ENCODE measurements around the gene BCAS3.
"Not testable (repeated sequence)": the region's sequence is repeated elsewhere in the genome, so short reads cannot be mapped to it uniquely, and the experiment has no call there.

Gene BCAS3

DNA sequence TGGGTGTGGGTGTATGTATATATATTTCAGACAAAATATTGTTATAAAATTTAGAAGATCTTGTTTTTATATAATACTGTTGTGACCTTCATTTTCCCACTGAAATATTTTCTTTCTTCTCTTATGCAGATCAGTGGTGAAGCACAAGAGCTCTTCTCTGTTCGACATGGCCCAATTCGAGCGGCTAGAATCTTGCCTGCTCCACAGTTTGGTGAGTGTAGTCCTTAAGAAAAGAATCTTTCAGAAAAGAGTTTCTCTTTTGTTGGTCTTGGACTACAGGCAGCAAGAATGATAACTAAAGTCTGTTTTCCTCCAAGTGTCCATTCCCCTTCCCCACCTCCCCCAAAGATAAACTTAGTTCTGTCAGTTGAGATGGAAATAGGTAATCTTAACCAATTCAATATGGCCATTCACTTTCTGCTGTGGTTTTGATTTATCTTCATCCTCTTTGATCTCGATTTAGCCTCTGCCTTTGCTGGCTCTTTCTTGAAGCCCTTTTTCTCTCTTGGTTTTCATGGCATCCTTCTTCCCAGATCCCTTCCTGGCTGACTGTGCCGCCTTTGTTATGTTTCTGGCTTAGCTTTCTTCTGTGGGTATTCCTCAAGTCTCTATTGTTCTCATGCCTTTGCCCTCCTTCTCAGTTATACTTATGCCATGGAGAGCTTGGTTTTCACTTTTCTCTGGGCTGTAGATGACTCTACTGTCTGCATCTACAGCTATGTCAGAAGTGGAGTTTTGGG is 69.6 kb downstream of the BCAS3 start:
- no peak for DNase-seq (ENCODE audit: low spot score)

- DNase-seq (ENCODE audit: low spot score) = no peak
Observed at GRCh38 chr17:60748204-60748603, 70.6 kb downstream of the BCAS3 start.

- no peak for DNase-seq (ENCODE audit: low spot score)
Observed at GRCh38 chr17:60749050-60749449, 71.4 kb downstream of the BCAS3 start.

GRCh38 chr17:60749708-60750107 is 72.1 kb downstream of the BCAS3 start:
- no peak for DNase-seq (ENCODE audit: low spot score)

DNA sequence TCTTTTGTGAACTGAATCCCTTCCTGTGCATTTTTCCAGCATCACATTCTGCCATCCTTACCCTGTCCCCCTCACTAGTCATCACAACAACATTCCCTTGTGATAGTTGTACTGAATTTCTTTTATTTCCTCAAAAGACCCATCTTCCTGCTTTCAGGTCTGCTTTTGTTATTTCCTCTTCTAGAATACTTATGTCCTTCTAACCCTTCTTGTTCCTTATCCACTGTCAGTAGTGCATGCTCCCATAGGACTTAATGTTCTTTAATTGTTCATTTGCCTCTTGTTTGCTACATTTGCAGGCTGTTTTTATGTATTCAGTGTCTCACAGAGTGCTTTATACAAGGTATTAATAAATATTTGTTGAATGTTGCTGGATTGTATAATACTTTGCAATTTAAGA is 73.0 kb downstream of the BCAS3 start:
- no peak for DNase-seq (ENCODE audit: low spot score)

GRCh38 chr17:60751884-60752283 is 74.2 kb downstream of the BCAS3 start:
- no peak for DNase-seq (ENCODE audit: low spot score)

- no peak for DNase-seq (ENCODE audit: low spot score)
Observed at GRCh38 chr17:60752873-60753577, 75.4 kb downstream of the BCAS3 start.

- DNase-seq (ENCODE audit: low spot score) = no peak
Observed at GRCh38 chr17:60754057-60754604, 76.5 kb downstream of the BCAS3 start.

DNA sequence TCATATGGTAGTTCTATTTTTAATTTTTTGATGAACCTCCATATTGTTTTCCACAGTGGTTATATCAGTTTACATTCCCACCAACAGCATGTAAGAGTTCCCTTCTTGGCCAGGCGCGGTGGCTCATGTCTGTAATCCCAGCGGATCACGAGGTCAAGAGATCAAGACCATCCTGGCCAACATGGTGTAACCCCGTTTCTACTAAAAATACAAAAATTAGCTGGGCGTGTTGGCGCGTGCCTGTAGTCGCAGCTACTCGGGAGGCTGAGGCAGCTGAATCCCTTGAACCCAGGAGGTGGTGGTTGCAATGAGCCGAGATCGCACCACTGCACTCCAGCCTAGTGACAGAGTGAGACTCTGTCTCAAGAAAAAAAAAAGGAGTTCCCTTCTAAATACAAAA is 79.1 kb downstream of the BCAS3 start:
- DNase-seq (ENCODE audit: low spot score) = not testable (repeated sequence)

DNA sequence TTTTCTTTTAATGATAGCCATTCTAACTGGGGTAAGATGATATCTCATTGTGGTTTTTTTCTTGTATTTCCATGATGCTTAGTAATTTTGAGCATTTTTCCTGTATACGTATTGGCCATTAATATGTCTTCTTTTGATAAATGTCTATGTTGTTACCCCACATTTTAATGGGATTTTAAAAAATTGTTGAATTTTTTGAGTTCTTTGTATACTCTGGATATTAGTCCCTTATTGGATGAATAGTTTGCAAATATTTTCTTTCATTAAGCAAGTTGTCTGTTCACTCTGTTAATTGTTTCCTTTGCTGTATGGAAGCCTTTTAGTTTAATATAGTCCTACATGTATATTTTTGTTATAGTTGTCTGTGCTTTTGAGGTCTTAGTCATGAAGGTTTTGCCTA is 79.8 kb downstream of the BCAS3 start:
- DNase-seq (ENCODE audit: low spot score) = no peak

DNA sequence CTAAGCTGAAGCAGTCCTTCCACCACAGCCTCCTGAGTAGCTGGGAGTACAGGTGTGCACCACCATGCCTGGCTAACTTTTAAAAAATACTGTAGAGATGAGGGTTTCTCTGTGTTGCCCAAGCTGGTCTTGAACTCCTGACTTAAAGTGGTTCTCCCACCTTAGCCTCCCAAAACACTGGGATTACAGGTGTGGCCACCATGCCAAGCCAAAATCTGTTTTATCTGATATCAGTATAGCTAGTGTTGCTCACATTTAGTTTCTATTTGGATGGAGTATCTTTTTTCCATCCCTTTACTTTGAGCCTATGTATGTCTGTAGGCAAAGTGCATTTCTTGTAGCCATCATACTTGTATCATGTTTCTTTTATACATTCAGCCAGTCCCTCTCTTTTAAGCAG is 82.1 kb downstream of the BCAS3 start:
- no peak for DNase-seq (ENCODE audit: low spot score)

GRCh38 chr17:60761301-60761700 is 83.7 kb downstream of the BCAS3 start:
- not testable (repeated sequence) for DNase-seq (ENCODE audit: low spot score)

DNA sequence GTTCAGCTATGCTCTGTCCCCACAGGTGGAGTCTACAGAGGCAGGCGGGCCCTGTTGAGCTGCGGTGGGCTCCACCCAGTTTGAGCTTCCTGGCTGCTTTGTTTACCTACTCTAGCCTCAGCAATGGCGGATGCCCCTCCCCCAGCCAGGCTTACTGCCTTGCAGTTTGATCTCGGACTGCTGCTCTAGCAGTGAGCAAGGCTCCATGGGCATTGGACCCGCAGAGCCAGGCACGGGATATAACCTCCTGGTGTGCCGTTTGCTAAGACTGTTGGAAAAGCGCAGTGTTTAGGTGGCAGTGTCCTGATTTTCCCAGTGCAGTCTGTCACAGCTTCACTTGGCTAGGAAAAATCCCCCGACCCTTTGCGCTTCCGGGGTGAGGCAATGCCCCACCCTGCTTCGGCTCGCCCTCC is 89.1 kb downstream of the BCAS3 start:
- DNase-seq (ENCODE audit: low spot score) = no peak

DNA sequence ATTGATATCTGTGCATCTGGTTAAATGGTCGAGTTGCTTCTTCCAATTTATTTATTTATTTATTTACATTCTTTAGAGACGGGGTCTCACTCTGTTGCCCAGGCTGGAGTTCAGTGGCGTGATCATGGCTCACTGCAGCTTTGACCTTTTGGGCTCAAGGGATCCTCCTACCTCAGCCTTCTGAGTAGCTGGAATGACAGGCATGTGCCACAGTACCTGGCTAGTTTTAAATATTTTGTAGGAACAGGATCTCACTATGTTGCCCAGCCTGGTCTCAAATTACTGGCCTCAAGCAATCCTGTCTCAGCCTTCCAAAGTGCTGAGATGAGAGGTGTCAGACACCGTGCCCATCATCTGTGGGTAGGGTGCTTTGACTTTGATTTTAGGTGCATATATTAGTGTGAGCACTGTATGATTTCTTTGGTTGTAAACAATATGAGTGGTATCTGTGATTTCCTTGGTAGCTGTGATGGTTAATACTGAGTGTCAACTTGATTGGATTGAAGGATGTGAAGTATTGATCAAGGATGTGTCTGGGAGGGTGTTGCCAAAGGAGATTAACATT is 90.2 kb downstream of the BCAS3 start:
- DNase-seq (ENCODE audit: low spot score) = no peak

- DNase-seq (ENCODE audit: low spot score) = no peak
Observed at GRCh38 chr17:60769327-60769726, 91.7 kb downstream of the BCAS3 start.

DNA sequence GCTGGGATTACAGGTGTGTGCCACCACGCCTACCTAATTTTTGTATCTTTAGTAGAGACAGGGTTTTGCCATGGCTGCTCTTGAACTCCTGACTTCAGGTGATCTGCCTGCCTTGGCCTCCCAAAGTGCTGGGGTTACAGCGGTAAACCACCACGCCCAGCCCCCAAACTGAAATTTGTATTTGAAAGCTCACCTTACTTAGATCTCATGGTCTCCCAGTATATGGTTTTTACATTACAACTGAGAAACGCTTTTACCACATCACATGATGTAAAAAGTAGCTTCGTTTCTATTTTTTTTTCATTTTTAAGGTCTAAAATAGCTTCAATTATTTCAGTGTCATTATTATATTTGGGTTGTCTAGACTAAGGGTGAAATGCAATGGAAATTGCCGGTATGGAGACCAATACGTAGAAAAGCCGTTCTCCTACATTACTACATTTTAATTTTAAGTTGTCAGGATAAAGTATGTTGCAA is 93.3 kb downstream of the BCAS3 start:
- DNase-seq (ENCODE audit: low spot score) = no peak

DNA sequence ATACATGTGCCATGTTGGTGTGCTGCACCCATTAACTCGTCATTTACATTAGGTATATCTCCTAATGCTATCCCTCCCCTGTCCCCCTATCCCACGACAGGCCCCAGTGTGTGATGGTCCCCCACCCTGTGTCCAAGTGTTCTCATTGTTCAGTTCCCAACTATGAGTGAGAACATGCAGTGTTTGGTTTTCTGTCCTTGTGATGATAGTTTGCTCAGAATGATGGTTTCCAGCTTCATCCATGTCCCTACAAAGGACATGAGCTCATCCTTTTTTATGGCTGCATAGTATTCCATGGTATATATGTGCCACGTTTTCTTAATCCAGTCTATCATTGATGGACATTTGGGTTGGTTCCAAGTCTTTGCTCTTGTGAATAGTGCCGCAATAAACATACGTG is 94.0 kb downstream of the BCAS3 start:
- not testable (repeated sequence) for DNase-seq (ENCODE audit: low spot score)

- DNase-seq (ENCODE audit: low spot score) = no peak
Observed at GRCh38 chr17:60773552-60773951, 95.9 kb downstream of the BCAS3 start.

GRCh38 chr17:60781880-60782412 is 104.3 kb downstream of the BCAS3 start:
- no peak for DNase-seq (ENCODE audit: low spot score)

GRCh38 chr17:60782742-60783141 is 105.1 kb downstream of the BCAS3 start:
- DNase-seq (ENCODE audit: low spot score) = no peak

GRCh38 chr17:60790205-60790604 is 112.6 kb downstream of the BCAS3 start:
- no peak for DNase-seq (ENCODE audit: low spot score)

DNA sequence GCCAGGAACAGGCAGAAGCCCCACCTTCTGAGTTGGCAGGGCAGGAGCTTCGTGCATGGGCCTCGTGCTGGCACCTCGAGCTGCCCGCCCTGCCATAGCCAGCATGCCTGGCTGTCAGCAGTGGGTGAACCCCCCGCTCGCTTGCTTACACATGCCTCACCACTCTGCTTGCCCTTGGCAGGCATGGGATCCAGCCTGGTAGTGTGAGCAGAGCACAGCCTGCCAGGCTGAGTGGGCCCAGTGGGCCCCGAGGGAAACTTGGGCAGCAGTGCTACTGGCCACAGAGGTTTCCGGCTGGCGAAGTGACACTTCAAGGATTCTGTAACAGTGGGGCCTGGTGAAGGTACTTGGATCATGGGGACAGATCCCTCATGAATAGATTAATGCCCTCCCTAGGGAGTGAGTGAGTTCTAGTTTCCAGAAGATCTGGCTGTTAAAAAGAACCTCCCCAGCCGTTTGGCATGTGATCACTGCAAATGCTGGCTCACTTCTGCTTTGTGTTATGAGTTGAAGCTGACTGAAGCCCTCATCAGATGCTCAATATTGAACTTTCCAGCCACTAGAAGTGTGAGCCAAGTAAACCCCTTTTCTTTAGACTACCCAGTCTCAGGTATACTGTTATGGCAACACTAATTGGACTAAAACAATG is 114.7 kb downstream of the BCAS3 start:
- no peak for DNase-seq (ENCODE audit: low spot score)

Data from AG08395 (cell line).